Measurements from ENCODE around the gene IDE.
"Not testable (repeated sequence)": the region's sequence is repeated elsewhere in the genome, so short reads cannot be mapped to it uniquely, and the experiment has no call there.

IDE gene

GRCh38 chr10:92413519-92413918 lies 160.4 kb downstream of the IDE start:
- DNase-seq = no peak

GRCh38 chr10:92413011-92413410 lies 160.9 kb downstream of the IDE start:
- no peak for DNase-seq

GRCh38 chr10:92411406-92411805 lies 162.5 kb downstream of the IDE start:
- DNase-seq = no peak

- DNase-seq = no peak
Measured at GRCh38 chr10:92410501-92410900, 163.4 kb downstream of the IDE start.

- DNase-seq = no peak
Measured at GRCh38 chr10:92408017-92408361, 165.9 kb downstream of the IDE start.

GRCh38 chr10:92407305-92408016 lies 166.4 kb downstream of the IDE start:
- no peak for DNase-seq

- DNase-seq = no peak
Measured at GRCh38 chr10:92405419-92405924, 168.4 kb downstream of the IDE start.

GRCh38 chr10:92404612-92405418 lies 169.1 kb downstream of the IDE start:
- no peak for DNase-seq

- not testable (repeated sequence) for DNase-seq
Measured at GRCh38 chr10:92402234-92402633, 171.7 kb downstream of the IDE start.
